Subcutaneous adipose tissue (tissue), 4 donors: Measurements from ENCODE around the gene TMEM238L. TPM values are rescaled to one million over a fixed set of nuclear protein-coding genes. Genes with fewer than 3 reads are reported as not detected.

Experiments used
- small RNA-seq: library from RNA; depleted of rRNA; stranded (forward); fragments of <200 nt; gene quantifications from one replicate; pipeline ENCODE3, GENCODE V24; 2016
- total RNA-seq, 4 donors: library from RNA; depleted of rRNA; stranded (reverse); fragments of >200 nt; gene quantifications; one replicate each; pipeline ENCODE4 v1.1.0, GENCODE V29; 2016
- TF ChIP-seq, protein P1 (sequence below): fragments of 450-650 bp; IDR thresholded peaks from one replicate; pipeline ENCODE4 v1.5.1; 2016; ENCODE audit warnings: low read depth, mild to moderate bottlenecking, control low read depth, antibody characterized with exemption, moderate library complexity

The TMEM238L gene
- total RNA-seq, 4 donors from 2014 or later = not detected

DNA sequence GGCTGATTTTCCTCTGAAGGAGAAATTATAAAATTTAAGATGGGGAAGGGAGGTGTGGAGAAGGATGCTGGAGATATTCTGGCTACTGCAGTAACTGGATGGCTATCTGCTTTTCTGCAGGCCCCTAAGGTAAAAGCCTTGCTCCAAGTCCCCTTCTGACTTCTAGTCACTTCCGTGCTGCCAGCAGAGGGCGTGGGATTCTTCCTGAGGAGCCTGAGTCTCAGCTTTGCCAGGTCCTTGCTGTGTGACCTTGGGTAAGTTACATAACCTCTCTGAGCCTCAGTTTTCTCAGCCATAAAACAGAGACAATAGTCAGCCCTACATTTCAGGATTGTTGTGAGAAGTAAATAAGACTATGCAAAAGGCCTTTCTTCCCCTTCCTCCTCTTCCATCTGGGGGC is 49.8 kb downstream of the TMEM238L start:
- TF ChIP-seq, protein P1, sequence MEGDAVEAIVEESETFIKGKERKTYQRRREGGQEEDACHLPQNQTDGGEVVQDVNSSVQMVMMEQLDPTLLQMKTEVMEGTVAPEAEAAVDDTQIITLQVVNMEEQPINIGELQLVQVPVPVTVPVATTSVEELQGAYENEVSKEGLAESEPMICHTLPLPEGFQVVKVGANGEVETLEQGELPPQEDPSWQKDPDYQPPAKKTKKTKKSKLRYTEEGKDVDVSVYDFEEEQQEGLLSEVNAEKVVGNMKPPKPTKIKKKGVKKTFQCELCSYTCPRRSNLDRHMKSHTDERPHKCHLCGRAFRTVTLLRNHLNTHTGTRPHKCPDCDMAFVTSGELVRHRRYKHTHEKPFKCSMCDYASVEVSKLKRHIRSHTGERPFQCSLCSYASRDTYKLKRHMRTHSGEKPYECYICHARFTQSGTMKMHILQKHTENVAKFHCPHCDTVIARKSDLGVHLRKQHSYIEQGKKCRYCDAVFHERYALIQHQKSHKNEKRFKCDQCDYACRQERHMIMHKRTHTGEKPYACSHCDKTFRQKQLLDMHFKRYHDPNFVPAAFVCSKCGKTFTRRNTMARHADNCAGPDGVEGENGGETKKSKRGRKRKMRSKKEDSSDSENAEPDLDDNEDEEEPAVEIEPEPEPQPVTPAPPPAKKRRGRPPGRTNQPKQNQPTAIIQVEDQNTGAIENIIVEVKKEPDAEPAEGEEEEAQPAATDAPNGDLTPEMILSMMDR = no peak

DNA sequence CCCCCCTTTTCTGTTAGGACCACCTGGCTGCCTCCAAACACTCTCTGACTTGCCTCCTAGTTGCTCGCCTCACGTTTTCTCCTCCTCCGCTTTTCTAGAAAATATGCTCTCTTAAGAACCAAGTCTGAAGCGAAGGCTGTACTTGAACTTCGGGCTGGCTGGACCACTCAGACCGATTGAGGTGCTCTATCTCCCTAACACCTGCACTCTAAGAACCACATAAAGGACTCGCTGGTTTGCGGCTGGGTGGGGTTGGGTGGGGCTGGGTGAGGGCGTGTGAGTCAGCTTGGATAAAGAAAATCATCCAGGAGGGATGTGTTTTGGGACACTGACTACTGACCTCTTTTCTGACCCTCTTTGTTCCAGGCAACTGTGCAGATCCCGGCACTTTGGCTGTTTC is 51.2 kb downstream of the TMEM238L start:
- TF ChIP-seq, protein P1 = no peak

DNA sequence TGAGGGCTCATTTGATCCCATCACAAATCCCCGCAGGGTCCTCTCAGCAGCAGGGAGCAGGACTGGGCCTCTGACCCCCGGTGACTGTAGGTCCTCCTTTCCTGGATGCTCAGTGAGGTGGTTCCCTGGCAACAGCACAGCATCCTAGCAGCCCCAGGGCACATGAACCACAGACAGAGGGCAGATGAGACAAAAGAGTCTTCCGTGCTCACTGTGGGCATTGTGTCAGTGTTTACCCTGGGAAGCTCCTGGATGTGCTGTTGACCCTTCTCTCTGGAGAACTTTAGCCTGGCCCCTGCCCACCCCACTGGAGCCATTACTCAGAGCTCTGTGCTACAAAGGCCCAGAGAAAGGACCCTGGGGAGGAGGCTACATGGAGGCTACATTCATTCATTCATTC is 52.3 kb downstream of the TMEM238L start:
- TF ChIP-seq, protein P1 = no peak

DNA sequence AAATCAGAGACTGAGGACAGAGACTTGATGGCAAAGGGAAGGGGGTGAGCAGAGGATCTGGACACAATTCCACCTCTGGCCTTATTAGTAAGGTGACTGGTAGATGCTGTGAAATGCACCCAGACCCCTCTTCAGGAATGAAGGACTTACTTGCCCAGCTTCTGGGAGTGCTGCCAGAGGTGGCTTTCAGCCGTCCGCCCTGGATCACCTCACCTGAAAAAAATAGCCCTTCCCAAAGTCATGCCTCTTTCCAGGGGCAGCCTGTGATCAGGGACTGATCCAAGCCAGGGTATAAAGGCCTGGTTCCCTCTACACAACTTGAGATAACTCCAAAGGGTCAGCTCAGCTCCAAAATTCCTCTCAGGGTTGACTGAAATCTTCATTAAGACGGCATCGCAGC is 53.7 kb downstream of the TMEM238L start:
- TF ChIP-seq, protein P1 = no peak

DNA sequence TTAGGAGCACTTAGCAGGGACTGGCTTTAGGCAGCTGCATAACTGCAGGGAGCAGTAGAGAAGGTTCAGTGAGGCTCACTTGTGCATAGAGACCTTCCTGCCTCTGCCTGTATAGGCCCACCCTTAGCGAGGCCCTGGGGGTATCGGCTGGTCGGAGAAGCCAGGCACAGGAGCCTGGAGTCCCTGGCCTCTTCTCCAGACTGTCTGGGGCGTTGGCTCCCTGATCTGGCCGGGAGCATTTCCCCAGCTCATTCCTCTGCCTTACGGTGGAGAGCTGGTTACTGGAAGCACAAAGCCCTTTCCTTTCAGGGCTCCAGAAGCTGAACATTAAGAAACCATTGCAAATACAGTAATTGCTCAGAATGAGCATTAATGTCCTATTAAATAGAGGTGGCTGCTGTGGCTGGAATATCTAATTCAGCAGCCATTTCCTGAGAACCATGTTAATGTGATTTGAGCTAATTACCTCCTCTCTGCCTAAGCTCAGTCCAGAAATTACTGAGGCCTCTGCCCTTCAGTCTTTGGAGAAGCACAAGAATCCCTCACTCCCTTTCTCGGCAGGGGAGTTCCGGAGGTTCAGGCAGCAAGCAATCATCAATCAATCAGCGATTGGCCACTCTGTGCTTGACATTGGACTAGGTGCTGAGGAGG is 55.2 kb downstream of the TMEM238L start:
- TF ChIP-seq, protein P1 = no peak

DNA sequence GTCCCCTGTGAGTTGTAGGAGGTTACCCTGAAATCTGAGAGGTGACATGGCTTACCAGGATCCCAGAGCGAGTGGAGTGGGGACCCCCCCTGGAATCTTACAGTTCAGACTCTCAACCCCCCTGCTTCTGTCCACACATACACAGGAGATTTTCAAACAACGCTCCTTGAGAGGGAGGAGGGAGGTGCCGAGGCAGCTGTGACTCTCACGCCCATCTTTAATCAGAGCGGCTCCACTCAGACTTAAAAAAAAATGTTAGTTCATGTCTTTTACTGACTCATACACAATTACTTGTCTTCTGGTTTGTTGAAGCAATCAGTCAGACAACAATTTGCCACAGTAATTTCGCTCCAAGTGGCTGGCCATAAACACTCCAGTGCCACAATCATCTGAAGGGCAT is 58.7 kb downstream of the TMEM238L start:
- TF ChIP-seq, protein P1 = no peak

Small RNA genes within 50 kb of the gene (small RNA-seq; reads per million reads assigned to genes)
- gene AC015908.2 (not detected), gene TMEM238L (not detected)

Other genes starting within 250 kb of the TMEM238L start
- 1 to 10 TPM in 3 of 4 donors, under 1 TPM in 1; 0.82 to 4.0 (median 2.4) TPM for gene MYH3, start 146.8 kb downstream of the TMEM238L start, total RNA-seq
- 10 to 100 TPM; 12.8 to 28.3 (median 21.0) TPM for gene SCO1, start 106.6 kb downstream of the TMEM238L start, total RNA-seq
- 10 to 100 TPM; 13.4 to 20.5 (median 16.2) TPM for gene ADPRM, start 106.5 kb downstream of the TMEM238L start, total RNA-seq
- gene TMEM220, start 74.1 kb downstream of the TMEM238L start, total RNA-seq = 10 to 100 TPM; 11.4 to 17.8 (median 14.1) TPM
- not detected for gene PIRT, start 34.0 kb upstream of the TMEM238L start, total RNA-seq